ENCODE data around the gene SOCS7. TPM values are rescaled to one million over a fixed set of nuclear protein-coding genes. Genes with fewer than 3 reads are reported as not detected.

SOCS7 gene
- total RNA-seq, 1 experiment from 2014 or later, result 31.0 TPM

DNA sequence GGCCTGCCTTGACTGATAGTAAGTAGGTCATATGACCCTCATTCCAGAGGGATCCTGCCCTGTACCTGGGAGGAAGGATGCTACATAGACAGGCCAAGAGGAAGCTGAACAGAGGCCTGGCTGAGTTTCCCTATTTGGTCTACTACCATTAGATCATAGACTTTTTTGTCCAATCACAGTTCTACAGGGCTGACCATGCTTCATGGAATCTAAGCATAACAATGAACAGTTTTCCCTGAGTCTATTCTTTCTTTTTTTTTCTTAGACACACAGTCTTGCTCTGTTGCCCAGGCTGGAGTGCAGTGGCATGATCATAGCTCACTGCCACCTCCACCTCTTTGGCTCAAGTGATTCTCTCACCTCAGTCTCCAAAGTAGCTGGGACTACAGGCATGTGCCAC lies 11.8 kb upstream of the SOCS7 start:
- no peaks in the 10 kb centered on the region for H3K4me1 ChIP-seq (ENCODE audit: control insufficient read depth, insufficient read depth, low read length)
- ATAC-seq (no peak), DNase-seq (ENCODE audit: low read depth, low spot score) (no peak)
- BruUV-seq (replicated peaks), result no TSS peak
- POLR2A ChIA-PET, result no interaction called here
- no peak overlapping the region for H3K4me3 ChIP-seq (ENCODE audit: low read depth in 2 of 2, low read length in 2 of 2)
- no peaks in the 10 kb centered on the region for H3K36me3 ChIP-seq (ENCODE audit: control insufficient read depth, insufficient read depth, low read length)
- no peaks in the 10 kb centered on the region for H3K9me3 ChIP-seq (ENCODE audit: control insufficient read depth, insufficient read depth, low read depth, low read length)
- no peaks in the 10 kb centered on the region for H3K27me3 ChIP-seq (ENCODE audit: control insufficient read depth, insufficient read depth, low read length)
- CTCF ChIA-PET, result no interaction called here
- H3K27ac ChIP-seq (ENCODE audit: low read length), result no peak overlapping the region
- intact Hi-C loops (cut with micrococcal nuclease; ENCODE audit: unreplicated experiment), result no loop called here
- TF ChIP-seq, protein P1, sequence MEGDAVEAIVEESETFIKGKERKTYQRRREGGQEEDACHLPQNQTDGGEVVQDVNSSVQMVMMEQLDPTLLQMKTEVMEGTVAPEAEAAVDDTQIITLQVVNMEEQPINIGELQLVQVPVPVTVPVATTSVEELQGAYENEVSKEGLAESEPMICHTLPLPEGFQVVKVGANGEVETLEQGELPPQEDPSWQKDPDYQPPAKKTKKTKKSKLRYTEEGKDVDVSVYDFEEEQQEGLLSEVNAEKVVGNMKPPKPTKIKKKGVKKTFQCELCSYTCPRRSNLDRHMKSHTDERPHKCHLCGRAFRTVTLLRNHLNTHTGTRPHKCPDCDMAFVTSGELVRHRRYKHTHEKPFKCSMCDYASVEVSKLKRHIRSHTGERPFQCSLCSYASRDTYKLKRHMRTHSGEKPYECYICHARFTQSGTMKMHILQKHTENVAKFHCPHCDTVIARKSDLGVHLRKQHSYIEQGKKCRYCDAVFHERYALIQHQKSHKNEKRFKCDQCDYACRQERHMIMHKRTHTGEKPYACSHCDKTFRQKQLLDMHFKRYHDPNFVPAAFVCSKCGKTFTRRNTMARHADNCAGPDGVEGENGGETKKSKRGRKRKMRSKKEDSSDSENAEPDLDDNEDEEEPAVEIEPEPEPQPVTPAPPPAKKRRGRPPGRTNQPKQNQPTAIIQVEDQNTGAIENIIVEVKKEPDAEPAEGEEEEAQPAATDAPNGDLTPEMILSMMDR (IDR thresholded peaks at IDR 0.05), result no peak
- TF ChIP-seq POLR2AphosphoS5 (IDR thresholded peaks at IDR 0.05; ENCODE audit: low read depth, low read length) (no peak), TCF7L2 (IDR thresholded peaks at IDR 0.05; ENCODE audit: low read depth, low read length) (no peak), REST (IDR thresholded peaks at IDR 0.05; ENCODE audit: insufficient read depth in 1 of 2, low read depth in 2 of 2, low read length in 1 of 2) (no peak), SIN3A (IDR thresholded peaks at IDR 0.05; ENCODE audit: borderline replicate concordance, insufficient read depth, low read depth, low read length) (no peak)
- in situ Hi-C loops (cut with HindIII; ENCODE audit: low pct_unique_long_range_greater_than_20kb, low sequenced_read_pairs), result no loop called here

DNA sequence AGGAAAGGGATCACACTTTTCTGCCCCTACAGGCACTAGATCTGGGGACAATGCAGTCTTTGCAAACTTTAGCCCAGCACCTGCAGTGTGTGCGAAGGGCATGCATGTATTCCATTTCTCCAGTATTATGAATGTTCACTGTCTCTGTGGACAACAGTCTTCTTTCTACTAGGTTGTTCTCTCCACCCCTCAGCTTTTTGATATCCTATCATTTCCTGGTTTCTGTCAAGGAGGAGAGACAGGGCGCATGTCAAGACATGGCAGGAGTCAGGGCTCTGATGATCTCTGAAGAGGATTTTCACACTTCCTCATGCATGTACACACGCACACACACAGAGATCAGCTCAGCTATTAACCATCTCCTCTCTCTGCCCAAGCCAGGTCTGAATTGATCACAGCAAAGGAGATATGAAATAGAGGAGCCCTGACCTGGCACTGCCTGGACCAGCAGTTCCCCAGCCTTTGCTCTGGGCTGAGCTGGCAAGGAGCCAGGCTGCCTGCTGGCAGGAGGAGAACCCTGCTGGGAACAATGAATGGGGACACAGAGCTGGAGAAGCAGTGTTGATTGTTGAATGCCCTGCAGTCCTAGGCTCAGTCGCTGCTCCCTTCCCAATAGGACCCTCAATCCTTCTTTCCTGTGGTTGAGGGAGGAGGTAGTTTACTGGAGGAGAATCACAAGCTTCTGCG lies 10.5 kb upstream of the SOCS7 start:
- no peak overlapping the region for H3K4me3 ChIP-seq (ENCODE audit: low read depth in 2 of 2, low read length in 2 of 2)
- ChIA-PET CTCF (interaction anchor here (1.3 kb wide), 1 partner anchor 13 kb away, joined by 5 read pairs; no protein-coding TSS in a partner anchor), POLR2A (no interaction called here)
- in situ Hi-C loops (cut with HindIII; ENCODE audit: low pct_unique_long_range_greater_than_20kb, low sequenced_read_pairs) (no loop called here), intact Hi-C loops (cut with micrococcal nuclease; ENCODE audit: unreplicated experiment) (no loop called here)
- H3K27ac ChIP-seq (ENCODE audit: low read length), result no peak overlapping the region
- no peaks in the 10 kb centered on the region for H3K9me3 ChIP-seq (ENCODE audit: control insufficient read depth, insufficient read depth, low read depth, low read length)
- no peaks in the 10 kb centered on the region for H3K4me1 ChIP-seq (ENCODE audit: control insufficient read depth, insufficient read depth, low read length)
- H3K36me3 ChIP-seq (ENCODE audit: control insufficient read depth, insufficient read depth, low read length), result no peaks in the 10 kb centered on the region
- TF ChIP-seq POLR2AphosphoS5 (IDR thresholded peaks at IDR 0.05; ENCODE audit: low read depth, low read length), result no peak
- TF ChIP-seq, protein P1 (IDR thresholded peaks at IDR 0.05), result no peak
- H3K27me3 ChIP-seq (ENCODE audit: control insufficient read depth, insufficient read depth, low read length), result no peaks in the 10 kb centered on the region
- BruUV-seq (replicated peaks), result no TSS peak
- ATAC-seq (no peak), DNase-seq (ENCODE audit: low read depth, low spot score) (no peak)

All from Panc1 (cell line).